Muscle layer of colon (tissue), 2 donors: ENCODE measurements around the gene OSBPL5.

Source experiments
- H3K27ac ChIP-seq: one replicate; pipeline ENCODE4 v1.7.0; 2013; ENCODE audit warnings: low read depth, mild to moderate bottlenecking, low read length, moderate library complexity
- H3K27me3 ChIP-seq, 2 donors: one replicate each; pipeline ENCODE4 v1.7.0; 2013; ENCODE audit warnings: low read length in 2 of 2, mild to moderate bottlenecking in 2 of 2; ENCODE audit not compliant: insufficient read depth in 2 of 2, control insufficient read depth in 1 of 2
- H3K36me3 ChIP-seq: one replicate; pipeline ENCODE4 v1.7.0; 2013; ENCODE audit warnings: mild to moderate bottlenecking, low read length; ENCODE audit not compliant: insufficient read depth
- H3K4me1 ChIP-seq: one replicate; pipeline ENCODE4 v1.7.0; 2013; ENCODE audit warnings: mild to moderate bottlenecking, low read length; ENCODE audit not compliant: insufficient read depth
- H3K4me3 ChIP-seq, 2 donors: one replicate each; pipeline ENCODE4 v1.7.0; 2013; ENCODE audit warnings: low read length in 2 of 2, low read depth in 1 of 2, mild to moderate bottlenecking in 1 of 2, moderate library complexity in 1 of 2
- H3K9ac ChIP-seq: one replicate; pipeline ENCODE4 v1.7.0; 2013; ENCODE audit warnings: low read length
- H3K9me3 ChIP-seq: one replicate; pipeline ENCODE4 v1.7.0; 2013; ENCODE audit warnings: mild to moderate bottlenecking, low read length
- donor health status: abdominal sarcoma.
- donor health status: Adenocarcinoma of cecum.

OSBPL5 gene

DNA sequence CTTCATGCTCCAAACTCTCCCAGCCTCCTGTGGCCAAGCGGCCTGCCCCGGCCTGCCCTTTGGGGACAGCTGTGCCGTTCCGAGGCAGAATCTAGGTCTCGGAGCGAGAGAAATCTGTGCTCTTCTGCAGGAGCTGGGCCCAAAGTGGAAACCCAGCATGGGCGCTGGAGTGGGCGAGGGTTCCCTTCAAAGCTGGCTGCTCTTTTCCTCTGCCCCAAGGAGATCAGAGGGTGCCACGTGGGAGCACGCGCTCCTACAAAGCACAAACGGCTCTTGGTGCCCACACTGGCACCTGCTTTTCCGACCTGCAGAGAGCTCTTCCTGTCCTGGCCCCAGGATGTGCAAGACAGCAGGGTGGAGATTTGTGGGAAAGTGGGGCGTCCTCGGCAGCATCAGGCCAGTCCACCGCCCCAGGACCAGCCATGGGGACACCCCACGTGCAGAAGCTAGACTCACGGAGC, 6.9 kb downstream of the OSBPL5 start:
- Histone ChIP-seq H3K36me3 (no peaks in the 10 kb centered on the region), H3K27ac (peak overlapping the region; percentile 93), H3K27me3 (no peaks in the 10 kb centered on the region), H3K9ac (no peak overlapping the region), H3K4me1 (peaks cover 83% of the 10 kb centered on the region), H3K4me3 (no peak overlapping the region), H3K9me3 (no peaks in the 10 kb centered on the region)

DNA sequence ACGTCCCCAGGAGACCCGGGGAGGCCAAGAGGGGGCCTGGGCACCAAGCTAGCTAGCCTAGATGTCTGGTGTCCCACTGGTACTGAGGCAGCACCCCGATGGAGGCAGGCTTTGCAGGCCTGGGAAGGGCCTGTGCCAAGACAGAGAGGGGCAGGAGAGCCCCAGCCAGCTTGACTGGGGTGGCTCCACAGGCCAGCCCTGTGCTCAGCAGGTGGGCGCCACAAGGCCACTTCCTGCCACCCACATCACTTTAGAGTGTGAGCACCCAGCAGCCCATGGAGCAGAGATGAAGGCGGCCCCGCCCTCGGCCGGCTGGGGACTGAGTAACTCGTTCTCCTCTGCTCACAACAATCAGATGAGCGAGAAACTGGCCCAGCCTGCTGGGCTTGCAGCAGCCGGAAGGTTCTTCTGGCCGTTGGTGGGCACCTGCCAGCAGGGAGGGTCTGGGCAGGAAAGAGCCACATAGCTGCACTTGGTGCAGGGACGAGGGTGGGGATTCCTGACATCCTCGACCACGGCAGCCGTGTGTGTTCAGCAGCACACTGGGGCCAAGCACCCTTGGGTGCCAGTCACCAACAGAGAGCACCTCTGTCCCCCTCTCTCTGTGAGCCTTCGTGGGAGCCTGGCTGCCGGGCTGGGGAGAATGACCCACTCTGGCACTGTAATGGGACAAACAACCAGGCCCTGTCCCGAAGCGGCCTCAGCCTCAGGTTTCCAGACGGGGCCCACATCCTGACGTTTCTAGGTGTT, 7.6 kb downstream of the OSBPL5 start:
- peaks cover 83% of the 10 kb centered on the region for H3K4me1 ChIP-seq
- no peak overlapping the region for H3K9ac ChIP-seq

DNA sequence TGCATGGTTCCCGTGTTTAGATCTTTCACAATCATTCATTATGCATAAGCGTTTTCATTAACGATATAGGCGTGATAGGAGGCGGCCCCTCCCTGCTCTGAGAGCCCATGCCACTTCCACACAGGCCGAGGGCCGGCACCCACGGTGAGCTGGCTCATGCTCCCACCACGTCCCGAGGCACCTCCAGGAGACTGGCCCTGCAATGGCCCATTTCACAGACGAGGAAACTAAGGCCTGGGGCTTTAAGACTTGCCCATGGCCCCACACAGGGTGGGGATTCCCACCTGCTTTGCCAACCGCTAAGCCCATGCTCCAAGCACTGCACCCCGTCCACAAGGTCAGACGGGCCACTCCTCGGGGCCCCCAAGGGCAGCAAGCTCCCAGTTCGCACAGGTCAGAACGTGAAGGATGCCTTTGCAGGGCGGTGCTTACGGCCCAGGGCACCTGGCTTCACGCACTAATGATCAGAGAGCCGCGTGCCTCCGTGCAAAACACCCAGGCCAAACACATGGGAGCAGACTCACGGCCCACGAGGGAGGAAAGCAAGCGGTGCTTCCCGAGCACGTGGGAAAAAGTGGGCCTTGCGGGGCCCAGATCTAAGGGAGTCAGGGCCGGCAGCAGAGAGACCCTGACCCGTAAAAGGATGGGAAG, 8.3 kb downstream of the OSBPL5 start:
- Histone ChIP-seq H3K9me3 (no peaks in the 10 kb centered on the region), H3K27me3 (no peaks in the 10 kb centered on the region), H3K9ac (peak overlapping the region; percentile 17), H3K36me3 (peaks cover 2% of the 10 kb centered on the region), H3K4me3 (peak overlapping the region in 1 of 2 donors; percentile 69), H3K27ac (peak overlapping the region; percentile 89), H3K4me1 (peaks cover 79% of the 10 kb centered on the region)

More for the DNA sequence above, 7.6 kb downstream of the OSBPL5 start:
- Histone ChIP-seq H3K27me3 (no peaks in the 10 kb centered on the region), H3K9me3 (no peaks in the 10 kb centered on the region), H3K4me3 (no peak overlapping the region), H3K27ac (peak overlapping the region; percentile 89), H3K36me3 (no peaks in the 10 kb centered on the region)

DNA sequence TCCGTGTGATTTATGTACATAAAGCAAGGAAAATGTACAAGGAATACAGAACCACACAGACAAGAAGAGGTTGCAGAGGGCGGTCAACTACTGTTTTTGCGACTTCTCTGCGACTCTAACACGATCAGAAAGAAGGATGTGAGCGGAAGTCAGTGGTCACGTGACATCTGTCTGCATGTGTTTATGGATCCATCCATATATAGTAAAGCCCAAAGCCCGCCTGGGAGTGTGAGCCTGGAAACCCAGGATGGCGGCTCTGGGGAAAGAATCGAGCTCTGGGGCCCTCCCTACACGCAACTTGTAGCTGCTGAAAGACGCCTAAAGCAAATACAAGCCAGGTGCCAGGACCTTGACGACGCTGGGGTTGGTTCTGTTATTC, 8.8 kb downstream of the OSBPL5 start:
- peaks cover 7% of the 10 kb centered on the region for H3K36me3 ChIP-seq
- H3K4me3 ChIP-seq: peak overlapping the region; percentile 30 to 69
- no peaks in the 10 kb centered on the region for H3K27me3 ChIP-seq
- peaks cover 77% of the 10 kb centered on the region for H3K4me1 ChIP-seq
- no peaks in the 10 kb centered on the region for H3K9me3 ChIP-seq
- H3K27ac ChIP-seq: peak overlapping the region; percentile 89
- H3K9ac ChIP-seq: peak overlapping the region; percentile 77

DNA sequence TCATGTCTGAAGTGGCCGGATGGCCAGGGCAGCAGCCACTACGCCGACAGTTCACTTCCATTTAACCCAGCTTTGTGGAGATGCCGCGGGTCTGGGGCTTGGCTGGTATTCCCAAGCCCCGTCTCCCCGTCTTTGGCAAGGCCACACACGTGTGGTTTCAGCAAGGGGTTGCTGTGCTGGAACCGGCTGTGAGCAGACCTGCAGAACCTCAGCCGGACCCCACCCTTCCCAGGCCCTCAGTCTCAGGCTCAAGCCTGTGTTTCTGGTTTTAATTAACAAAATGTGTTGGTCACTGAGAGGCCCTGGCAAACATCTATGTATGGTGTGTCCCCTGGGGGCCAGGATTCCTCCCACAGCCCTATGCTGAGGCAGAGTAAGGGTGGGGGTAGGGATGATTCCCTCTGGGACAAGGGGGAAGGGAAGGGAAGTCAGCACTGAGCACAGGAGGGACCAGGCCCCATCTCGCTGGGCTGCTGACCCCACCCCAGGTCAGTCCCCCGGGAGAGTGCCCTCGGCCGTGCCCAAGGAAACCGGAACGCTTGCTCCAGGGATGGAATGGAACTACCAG, 9.3 kb downstream of the OSBPL5 start:
- peaks cover 7% of the 10 kb centered on the region for H3K36me3 ChIP-seq
- peak overlapping the region; percentile 30 to 69 for H3K4me3 ChIP-seq
- H3K4me1 ChIP-seq: peaks cover 73% of the 10 kb centered on the region
- peak overlapping the region; percentile 89 for H3K27ac ChIP-seq
- H3K9me3 ChIP-seq: no peaks in the 10 kb centered on the region
- H3K9ac ChIP-seq: peak overlapping the region; percentile 77
- H3K27me3 ChIP-seq: no peaks in the 10 kb centered on the region

DNA sequence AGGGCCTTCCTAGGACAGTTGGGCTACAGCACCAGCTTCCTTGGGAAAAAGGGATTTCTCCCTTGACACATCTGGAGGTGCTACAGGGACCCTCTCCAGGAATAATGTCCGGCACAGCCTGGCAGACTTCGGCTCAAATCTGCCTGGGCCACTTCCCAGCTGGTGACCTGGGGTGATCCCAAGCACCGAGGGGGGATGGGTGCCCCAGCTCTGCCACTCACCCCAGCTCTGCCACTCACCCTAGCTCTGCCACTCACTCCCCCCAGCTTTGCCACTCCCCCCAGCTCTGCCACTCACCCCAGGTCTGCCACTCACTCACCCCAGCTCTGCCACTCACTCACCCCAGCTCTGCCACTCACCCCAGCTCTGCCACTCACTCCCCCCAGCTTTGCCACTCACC, 9.9 kb downstream of the OSBPL5 start:
- H3K9ac ChIP-seq: peak overlapping the region; percentile 77
- H3K27me3 ChIP-seq: no peaks in the 10 kb centered on the region
- H3K36me3 ChIP-seq: peaks cover 7% of the 10 kb centered on the region
- H3K9me3 ChIP-seq: no peaks in the 10 kb centered on the region
- H3K4me1 ChIP-seq: peaks cover 72% of the 10 kb centered on the region
- H3K4me3 ChIP-seq: peak overlapping the region in 1 of 2 donors; percentile 69
- peak overlapping the region; percentile 89 for H3K27ac ChIP-seq

DNA sequence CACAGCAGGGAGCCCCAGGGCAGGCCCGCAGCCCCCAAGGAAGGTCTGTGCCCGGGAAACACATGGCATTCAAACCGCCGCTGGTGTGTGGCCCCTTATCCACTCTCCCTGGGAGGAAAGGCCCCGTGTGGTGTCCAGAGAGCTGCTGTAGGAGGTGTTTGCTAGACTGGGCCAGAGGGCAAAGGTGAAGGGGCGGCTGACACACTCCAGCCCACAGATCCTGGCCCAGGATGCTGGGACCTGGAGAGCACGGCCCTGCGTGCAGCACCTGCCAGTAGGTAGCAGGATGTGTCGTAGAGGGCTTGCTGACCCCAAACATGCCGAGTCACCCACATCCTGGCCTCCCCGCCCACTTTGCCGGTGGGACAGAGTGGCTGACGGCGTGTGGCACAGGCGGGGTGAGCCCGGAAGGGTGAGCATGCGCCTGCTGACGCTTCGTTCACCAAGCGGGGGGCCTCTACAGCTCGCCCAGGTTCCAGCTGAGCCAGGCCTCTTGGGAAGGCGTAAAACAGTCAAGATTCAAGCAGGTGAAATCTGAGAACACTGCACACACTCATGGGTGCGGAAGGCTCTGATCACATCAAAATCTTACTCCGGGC, 11.0 kb downstream of the OSBPL5 start:
- Histone ChIP-seq H3K27me3 (no peaks in the 10 kb centered on the region), H3K36me3 (peaks cover 7% of the 10 kb centered on the region), H3K4me1 (peaks cover 66% of the 10 kb centered on the region), H3K9ac (peak overlapping the region; percentile 41), H3K27ac (peak overlapping the region; percentile 36), H3K4me3 (no peak overlapping the region), H3K9me3 (no peaks in the 10 kb centered on the region)

DNA sequence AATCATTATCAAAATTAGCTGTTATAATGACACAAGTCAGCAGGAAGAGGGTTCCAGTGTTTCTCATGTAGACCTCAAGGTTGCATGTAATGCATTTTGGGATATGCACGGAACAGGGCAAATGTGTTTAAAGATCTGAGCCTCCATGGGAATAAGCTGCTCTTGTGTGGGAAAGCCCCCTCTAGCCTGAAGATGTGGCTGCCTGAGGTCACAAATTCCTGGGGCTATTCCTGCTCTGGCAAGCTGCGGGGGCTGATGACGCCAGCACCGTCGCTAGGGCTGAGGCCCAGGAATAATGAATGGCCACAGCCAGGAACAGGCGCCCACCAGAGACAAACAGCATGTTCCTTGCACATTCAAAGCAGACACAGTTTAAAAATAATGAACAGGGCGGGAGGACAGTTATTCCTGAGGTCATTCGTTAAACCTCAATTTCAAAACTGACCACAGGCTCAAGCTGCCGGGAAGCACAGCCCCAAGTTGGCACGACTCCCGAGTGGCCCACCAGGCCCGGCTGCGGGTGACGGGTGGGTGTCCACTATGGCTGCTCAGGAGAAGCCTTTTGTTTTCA, 11.7 kb downstream of the OSBPL5 start:
- Histone ChIP-seq H3K4me1 (peaks cover 62% of the 10 kb centered on the region), H3K27me3 (no peaks in the 10 kb centered on the region), H3K9me3 (no peaks in the 10 kb centered on the region), H3K4me3 (no peak overlapping the region), H3K27ac (peak overlapping the region; percentile 36), H3K36me3 (peaks cover 7% of the 10 kb centered on the region), H3K9ac (peak overlapping the region; percentile 41)

DNA sequence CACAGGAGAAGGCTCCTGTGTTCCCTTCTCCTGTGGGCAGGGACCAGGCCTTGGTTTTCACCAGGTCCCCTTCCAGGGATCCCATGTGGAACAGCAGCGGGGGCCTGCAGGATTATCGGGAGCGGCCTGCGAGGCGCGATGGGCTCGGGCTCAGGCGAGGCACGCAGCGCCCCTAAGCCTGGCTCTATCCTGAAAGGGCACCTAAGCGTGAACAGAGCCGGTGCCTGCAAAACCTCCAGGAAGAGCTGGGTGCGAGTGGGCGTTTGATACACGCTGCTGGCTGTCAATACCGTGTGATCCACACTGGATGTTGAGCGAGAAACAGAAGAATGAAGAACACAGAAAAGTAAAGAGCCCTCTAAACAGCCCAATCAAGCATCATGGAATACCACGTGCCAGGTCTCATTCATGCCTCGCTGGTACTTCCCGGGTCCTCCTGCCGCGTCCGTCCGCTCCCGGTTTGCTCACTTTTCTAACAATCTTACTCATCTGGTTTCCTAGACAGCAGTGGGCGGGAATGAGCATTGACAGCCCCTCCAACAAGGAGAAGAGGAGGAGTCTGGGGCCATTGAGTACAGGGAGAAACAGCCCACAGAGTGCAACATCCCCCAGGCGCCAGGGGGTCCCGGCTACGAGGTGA, 12.5 kb downstream of the OSBPL5 start:
- Histone ChIP-seq H3K9ac (no peak overlapping the region), H3K9me3 (no peaks in the 10 kb centered on the region), H3K27ac (peak overlapping the region; percentile 36), H3K27me3 (no peaks in the 10 kb centered on the region), H3K36me3 (peaks cover 7% of the 10 kb centered on the region), H3K4me1 (peaks cover 60% of the 10 kb centered on the region), H3K4me3 (no peak overlapping the region)

DNA sequence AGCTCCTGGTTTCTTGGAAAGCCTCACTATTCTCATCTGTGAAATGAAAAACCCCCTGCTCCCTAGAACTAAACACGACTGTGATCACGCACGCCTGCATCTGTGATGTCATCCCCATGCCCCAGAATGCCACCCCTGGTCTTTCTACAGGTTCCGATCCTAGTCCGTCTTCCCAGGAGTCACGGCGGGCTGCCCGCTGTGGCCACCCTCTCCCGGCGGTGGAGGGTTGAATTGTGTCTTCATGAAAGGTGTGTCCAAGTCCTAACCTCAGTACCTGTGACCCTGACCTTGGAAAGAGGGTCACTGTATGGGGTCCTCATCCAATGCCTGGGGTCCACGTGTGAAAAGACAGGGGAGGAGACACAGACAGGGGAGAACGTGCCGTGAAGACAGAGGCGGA, 14.4 kb downstream of the OSBPL5 start:
- H3K9me3 ChIP-seq: no peaks in the 10 kb centered on the region
- no peaks in the 10 kb centered on the region for H3K27me3 ChIP-seq
- no peak overlapping the region for H3K9ac ChIP-seq
- H3K27ac ChIP-seq: no peak overlapping the region
- H3K36me3 ChIP-seq: peaks cover 7% of the 10 kb centered on the region
- no peak overlapping the region for H3K4me3 ChIP-seq
- H3K4me1 ChIP-seq: peaks cover 57% of the 10 kb centered on the region

DNA sequence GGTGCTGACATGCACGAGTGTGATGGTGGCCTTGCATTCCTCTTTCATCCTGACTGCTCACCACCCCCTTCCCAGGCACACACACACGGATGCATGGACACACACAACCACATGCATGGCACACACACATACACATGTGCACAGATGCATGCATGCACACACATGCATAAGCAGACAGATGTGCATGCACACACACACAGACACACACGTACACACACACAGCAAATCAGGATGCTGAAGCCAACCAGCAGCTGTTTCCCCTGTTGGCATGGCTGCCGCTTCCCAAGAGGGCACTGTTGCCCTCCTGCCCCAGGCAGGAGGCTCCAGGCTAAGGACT, 15.3 kb downstream of the OSBPL5 start:
- H3K27me3 ChIP-seq: no peaks in the 10 kb centered on the region
- H3K9me3 ChIP-seq: no peaks in the 10 kb centered on the region
- H3K4me1 ChIP-seq: peaks cover 48% of the 10 kb centered on the region
- no peak overlapping the region for H3K27ac ChIP-seq
- H3K4me3 ChIP-seq: no peak overlapping the region
- no peak overlapping the region for H3K9ac ChIP-seq
- peaks cover 7% of the 10 kb centered on the region for H3K36me3 ChIP-seq
